ENCODE data around the gene B2M. TPM values are rescaled to one million over a fixed set of nuclear protein-coding genes. Genes with fewer than 3 reads are reported as not detected.

B2M gene
- total RNA-seq, 1 experiment from 2014 or later = 81.0 TPM

- TF ChIP-seq CTCF (conservative IDR thresholded peaks at IDR 0.05) = 0 out of 3 replicates have a peak, but pooled peaks have one; percentile 14
- Histone ChIP-seq H2BK5ac (ENCODE audit: insufficient read length, low read length) (no peak overlapping the region), H3K79me1 (ENCODE audit: insufficient read depth, low read depth, low read length, poor library complexity, severe bottlenecking) (no peaks in the 10 kb centered on the region), H3K56ac (ENCODE audit: insufficient read length, low read depth, low read length) (no peak overlapping the region), H3K27me3 (ENCODE audit: insufficient read depth, low read length) (no peaks in the 10 kb centered on the region), H3K4ac (ENCODE audit: low read depth, low read length) (no peak overlapping the region), H4K20me1 (ENCODE audit: control insufficient read depth, insufficient read depth, insufficient read length) (no peaks in the 10 kb centered on the region), H3K9me3 (ENCODE audit: control insufficient read depth, low read depth, low read length) (no peaks in the 10 kb centered on the region), H3K9ac (ENCODE audit: extremely low read depth, insufficient read length, low read length) (no peak overlapping the region), H3K18ac (ENCODE audit: insufficient read length, low read depth, low read length) (no peak overlapping the region), H3K4me1 (ENCODE audit: insufficient read depth, low read length) (peaks cover 3% of the 10 kb centered on the region; the same call in 1 of the 2 replicates), H2AK5ac (ENCODE audit: insufficient read length, low read length) (no peak overlapping the region), H3K23ac (ENCODE audit: insufficient read length, low read depth, low read length) (no peak overlapping the region), H3K14ac (ENCODE audit: insufficient read depth, low read length) (peak overlapping the region; percentile 31; the same call in 1 of the 2 replicates), H3T11ph (ENCODE audit: low read length) (no peak overlapping the region), H3K23me2 (ENCODE audit: insufficient read length, low read depth, low read length, poor library complexity, severe bottlenecking) (peaks cover 7% of the 10 kb centered on the region), H3K4me2 (ENCODE audit: insufficient read depth, insufficient read length, low read length) (no peak overlapping the region), H3K79me2 (ENCODE audit: insufficient read depth, low read length) (no peaks in the 10 kb centered on the region), H3K27ac (ENCODE audit: insufficient read length, low read depth, low read length) (peak overlapping the region; percentile 32), H2AFZ (ENCODE audit: low read length) (no peak overlapping the region), H4K5ac (ENCODE audit: insufficient read length, low read depth, low read length) (peak overlapping the region; percentile 9), H2BK20ac (ENCODE audit: low read depth, low read length, poor library complexity, severe bottlenecking) (no peak overlapping the region), H4K8ac (replicated peaks; ENCODE audit: insufficient read length, low read depth, low read length) (peak overlapping the region; percentile 92), H2BK120ac (ENCODE audit: low read depth, low read length, poor library complexity, severe bottlenecking) (no peak overlapping the region), H2BK12ac (ENCODE audit: insufficient read length, low read depth, low read length) (no peak overlapping the region), H2BK15ac (ENCODE audit: low read depth, low read length) (no peak overlapping the region), H4K91ac (ENCODE audit: insufficient read length, low read depth, low read length) (no peak overlapping the region)
- no CpG with 5 or more reads among the region's 5 CpGs for WGBS (ENCODE audit: extremely low coverage, insufficient read length, low lambda C conversion rate)
- Mint-ChIP-seq H3K27me3 (ENCODE audit: low read depth) (no peaks in the 10 kb centered on the region), H3K9me3 (no peaks in the 10 kb centered on the region), H3K27ac (peak overlapping the region in 2 of 3 experiments; percentile 78 to 94; a peak in 4 of 7 replicates), H3K36me3 (ENCODE audit: insufficient read depth in 1 of 3, low read depth in 3 of 3) (peaks cover 0 to 2% (median 0%) of the 10 kb centered on the region in 3 experiments; a peak in 1 of 7 replicates), H3K4me1 (peaks cover 15 to 21% of the 10 kb centered on the region in 2 experiments), H3K4me3 (peak overlapping the region in 1 of 2 experiments; percentile 13; a peak in 1 of 5 replicates)
- peak; percentile 53 for DNase-seq
Observed at GRCh38 chr15:44726568-44727484, 15.5 kb downstream of the B2M start.
